Measurements from ENCODE around the gene GRIK4.

GRIK4 gene

DNA sequence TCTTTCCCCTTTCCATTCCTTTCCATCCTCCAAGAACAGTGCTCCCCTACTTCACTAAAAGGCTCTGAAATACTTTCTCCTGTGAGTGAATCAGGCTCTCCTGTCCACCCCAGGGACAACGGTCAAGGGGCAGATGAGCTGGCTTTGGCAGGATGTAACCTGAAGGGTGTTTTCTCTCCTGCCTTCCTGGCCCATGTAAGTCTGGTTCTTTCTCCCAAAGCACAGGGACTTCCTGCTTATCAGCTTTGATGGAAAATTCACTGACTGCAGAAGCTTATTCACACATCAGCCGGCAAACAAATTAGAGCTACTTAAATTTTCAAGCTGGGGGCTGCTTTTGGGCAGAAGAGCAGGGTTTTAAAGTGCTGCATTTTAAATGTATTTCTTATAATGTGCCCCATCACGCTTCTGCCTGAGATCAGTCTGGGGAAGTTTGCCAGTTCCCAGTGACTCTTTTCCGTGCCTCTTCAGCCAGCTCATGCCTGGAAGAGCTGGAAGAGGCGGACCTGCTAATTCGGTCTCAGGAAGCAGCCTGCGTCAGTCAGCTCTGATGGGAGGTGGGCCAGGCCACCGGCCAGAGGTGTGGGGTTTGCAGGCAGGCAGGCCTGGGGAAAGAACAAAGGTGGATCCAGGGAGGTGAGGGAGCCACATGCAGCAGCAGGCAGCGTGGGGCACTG lies 372.0 kb downstream of the GRIK4 start:
- no peak overlapping the region for H3K4me3 ChIP-seq (replicated peaks in 1 of 2; ENCODE audit: low read depth in 2 of 2, low read length in 2 of 2)
- TF ChIP-seq, protein P1, sequence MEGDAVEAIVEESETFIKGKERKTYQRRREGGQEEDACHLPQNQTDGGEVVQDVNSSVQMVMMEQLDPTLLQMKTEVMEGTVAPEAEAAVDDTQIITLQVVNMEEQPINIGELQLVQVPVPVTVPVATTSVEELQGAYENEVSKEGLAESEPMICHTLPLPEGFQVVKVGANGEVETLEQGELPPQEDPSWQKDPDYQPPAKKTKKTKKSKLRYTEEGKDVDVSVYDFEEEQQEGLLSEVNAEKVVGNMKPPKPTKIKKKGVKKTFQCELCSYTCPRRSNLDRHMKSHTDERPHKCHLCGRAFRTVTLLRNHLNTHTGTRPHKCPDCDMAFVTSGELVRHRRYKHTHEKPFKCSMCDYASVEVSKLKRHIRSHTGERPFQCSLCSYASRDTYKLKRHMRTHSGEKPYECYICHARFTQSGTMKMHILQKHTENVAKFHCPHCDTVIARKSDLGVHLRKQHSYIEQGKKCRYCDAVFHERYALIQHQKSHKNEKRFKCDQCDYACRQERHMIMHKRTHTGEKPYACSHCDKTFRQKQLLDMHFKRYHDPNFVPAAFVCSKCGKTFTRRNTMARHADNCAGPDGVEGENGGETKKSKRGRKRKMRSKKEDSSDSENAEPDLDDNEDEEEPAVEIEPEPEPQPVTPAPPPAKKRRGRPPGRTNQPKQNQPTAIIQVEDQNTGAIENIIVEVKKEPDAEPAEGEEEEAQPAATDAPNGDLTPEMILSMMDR (IDR thresholded peaks at IDR 0.05; ENCODE audit: low read depth, low read length), result no peak
- peak; percentile 23 to 65 for DNase-seq (ENCODE audit: low read depth in 2 of 2)

DNA sequence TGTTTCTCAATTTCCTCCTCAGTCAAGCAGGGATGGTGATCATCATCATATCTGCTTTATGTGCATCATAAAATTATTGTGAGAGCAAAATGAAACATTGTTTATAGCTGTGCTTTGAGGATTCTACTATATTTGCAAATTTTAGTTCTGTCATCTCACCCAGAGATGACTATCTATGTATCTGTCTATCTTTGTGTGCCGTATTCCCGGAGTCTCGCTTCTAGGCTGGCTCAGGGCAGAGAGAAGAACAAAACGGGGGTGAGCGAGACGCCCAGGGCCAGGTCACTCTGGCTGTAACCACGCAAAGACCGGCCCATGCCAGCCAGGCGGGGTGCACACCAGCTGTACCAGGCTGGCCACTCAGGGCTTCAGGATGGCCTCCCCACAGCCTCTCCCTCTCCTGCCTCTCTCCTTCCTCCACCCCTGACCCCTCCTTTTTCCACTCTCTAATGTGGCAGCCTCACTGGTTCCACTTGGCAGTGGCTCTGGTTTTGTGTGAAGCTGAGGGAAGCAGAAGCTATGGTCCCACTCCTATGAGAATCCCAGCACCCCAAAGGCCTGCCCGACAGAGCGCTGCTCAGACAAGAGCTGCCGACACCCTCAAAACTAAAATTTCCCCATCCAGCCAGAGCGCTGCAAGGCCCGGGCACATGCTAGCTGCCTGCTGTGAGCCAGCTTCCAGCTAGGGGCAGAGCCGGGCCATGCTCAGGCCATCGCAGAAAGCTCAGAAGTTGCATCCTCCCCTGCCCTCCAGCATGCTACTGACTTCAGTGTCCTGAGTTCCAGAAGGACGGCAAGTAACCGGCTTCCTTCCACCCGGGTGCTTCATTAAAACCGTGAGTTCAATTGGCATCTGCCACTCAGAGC lies 372.8 kb downstream of the GRIK4 start:
- DNase-seq (ENCODE audit: low read depth in 2 of 2), result no peak
- TF ChIP-seq, protein P1 (IDR thresholded peaks at IDR 0.05; ENCODE audit: low read depth, low read length), result no peak
- H3K4me3 ChIP-seq (replicated peaks in 1 of 2; ENCODE audit: low read depth in 2 of 2, low read length in 2 of 2), result no peak overlapping the region

DNA sequence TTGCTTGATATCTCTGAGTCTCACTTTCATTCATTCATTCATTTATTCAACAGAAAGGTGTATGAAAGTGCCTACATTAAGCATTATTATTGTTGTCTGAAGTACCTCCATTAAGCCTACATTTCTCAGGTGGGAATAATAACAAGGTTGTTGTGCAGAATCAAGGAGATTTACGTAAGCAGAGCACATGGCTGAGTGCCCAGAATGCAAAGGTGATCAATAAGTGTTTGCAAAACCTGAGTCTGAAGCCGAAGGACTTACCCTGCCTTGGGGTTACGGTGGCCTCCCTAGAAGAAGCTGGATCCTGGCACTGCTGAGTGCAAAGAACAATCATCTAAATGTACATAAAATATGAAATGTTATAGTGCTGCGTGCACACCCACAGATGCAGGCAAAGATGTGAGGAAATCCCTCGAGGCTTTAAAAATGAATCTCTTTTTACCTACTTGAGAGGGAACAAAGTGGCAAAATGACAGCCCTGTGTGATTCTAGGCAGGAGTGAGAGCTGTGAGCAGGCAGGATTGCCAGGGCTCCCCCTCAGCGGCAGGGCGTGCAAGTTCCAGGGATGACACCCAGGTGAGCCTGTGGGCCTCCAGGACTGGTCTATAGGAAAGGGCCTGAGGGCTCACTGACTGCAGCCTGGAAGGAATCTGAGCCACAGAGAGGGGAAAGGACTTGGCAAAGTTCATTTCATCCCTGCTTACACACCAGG lies 379.2 kb downstream of the GRIK4 start:
- TF ChIP-seq, protein P1 (IDR thresholded peaks at IDR 0.05; ENCODE audit: low read depth, low read length), result no peak
- no peak for DNase-seq (ENCODE audit: low read depth in 2 of 2)
- no peak overlapping the region for H3K4me3 ChIP-seq (replicated peaks in 1 of 2; ENCODE audit: low read depth in 2 of 2, low read length in 2 of 2)

DNA sequence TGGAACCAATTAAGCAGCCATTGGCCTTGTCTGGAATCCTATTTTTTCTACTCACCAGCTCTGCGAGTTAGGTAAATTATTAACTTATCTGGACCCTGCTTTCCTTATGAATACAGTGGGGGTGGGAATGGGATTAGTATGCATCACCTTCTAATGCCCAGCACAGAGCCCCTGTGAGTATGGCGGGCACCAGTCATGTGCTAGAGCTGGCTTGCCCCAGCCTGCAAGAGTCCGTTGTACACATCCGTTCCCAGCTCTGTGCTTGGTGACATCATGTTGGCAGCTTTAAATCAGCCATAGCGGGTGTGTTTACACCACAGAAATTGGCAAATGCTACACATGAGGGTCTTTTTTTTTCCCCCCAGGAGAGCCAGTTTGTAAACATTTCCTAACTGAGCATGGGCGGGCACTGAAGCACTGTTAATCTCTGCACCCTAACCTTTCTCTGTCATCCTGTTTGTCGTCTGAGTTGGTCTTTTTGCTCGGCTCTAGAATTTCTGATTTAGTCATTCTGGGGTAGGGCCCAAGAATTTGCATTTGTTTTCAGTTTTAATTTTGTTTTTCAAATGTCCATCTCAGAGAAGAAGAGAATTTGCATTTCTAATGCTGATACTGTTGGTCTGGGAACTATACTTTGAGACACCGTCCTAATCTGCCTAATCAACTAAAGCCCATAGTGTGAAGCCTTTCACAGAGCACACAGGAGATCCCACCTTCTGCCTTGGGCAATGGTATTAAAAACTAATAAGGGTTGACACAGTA lies 382.1 kb downstream of the GRIK4 start:
- TF ChIP-seq, protein P1 (IDR thresholded peaks at IDR 0.05; ENCODE audit: low read depth, low read length), result no peak
- no peak overlapping the region for H3K4me3 ChIP-seq (replicated peaks in 1 of 2; ENCODE audit: low read depth in 2 of 2, low read length in 2 of 2)
- DNase-seq (ENCODE audit: low read depth in 2 of 2), result no peak

DNA sequence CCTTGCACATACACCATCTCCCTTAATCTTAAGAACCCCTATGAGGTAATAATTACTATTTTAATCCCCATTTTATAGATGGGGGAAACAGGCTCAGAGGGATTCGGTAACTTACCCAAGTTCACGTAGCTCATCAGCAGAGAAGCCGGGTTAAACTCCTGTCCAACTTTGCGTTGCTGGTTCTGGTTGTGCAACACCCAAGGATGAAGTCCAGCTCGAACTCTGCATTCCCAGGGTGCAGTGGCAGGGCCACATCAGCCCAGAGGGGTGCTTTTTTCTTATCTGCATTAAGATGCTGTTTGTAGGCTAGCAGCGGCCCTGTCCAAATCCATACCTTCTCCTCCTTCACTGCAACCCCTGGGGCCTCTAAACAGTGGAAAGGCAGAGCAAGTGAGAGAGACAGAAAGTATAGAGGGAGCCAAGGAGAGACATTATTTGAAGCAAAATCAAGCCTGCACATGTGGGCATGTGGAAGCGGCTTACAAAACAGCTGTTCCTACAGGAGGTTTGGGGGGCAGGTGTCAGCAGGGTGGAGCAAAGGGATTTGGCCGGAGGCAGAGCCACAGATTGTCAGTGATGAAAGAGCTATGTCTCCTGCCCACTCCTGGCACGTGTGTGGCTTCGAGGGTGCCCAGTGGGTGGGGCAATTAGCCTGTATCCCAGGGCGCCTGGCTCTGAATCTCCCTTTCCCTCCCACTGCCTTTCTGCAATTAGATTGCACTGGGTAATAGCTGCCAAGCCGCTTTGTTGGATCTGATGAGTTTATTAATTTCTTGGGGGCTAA lies 382.8 kb downstream of the GRIK4 start:
- TF ChIP-seq, protein P1 (IDR thresholded peaks at IDR 0.05; ENCODE audit: low read depth, low read length), result no peak
- no peak overlapping the region for H3K4me3 ChIP-seq (replicated peaks in 1 of 2; ENCODE audit: low read depth in 2 of 2, low read length in 2 of 2)
- DNase-seq (ENCODE audit: low read depth in 2 of 2), result no peak

Data from cardiac fibroblast (primary cell).